GM21619 (cell line): Measurements from ENCODE around the gene PAPLN.
"Not testable (repeated sequence)": the region's sequence is repeated elsewhere in the genome, so short reads cannot be mapped to it uniquely, and the experiment has no call there.

ENCODE experiments used
- ATAC-seq: cut with Tn5 transposase; IDR thresholded peaks from one replicate; pipeline ENCODE4 v1.9.1; 2021; ENCODE audit not compliant: unreplicated experiment

The PAPLN gene

GRCh38 chr14:73237219-73237785 is at the start of gene PAPLN:
Gene PAPLN (plus strand): TSS chr14:73237506. CDS start chr14:73239779, 2,273 bp downstream.
- no peak for ATAC-seq

- ATAC-seq, result no peak
Observed at GRCh38 chr14:73188501-73188911, 48.8 kb upstream of the PAPLN start.

GRCh38 chr14:73189651-73190050 is 47.7 kb upstream of the PAPLN start:
- no peak for ATAC-seq

- no peak for ATAC-seq
Observed at GRCh38 chr14:73191441-73191840, 45.9 kb upstream of the PAPLN start.

GRCh38 chr14:73194306-73194705 is 43.0 kb upstream of the PAPLN start:
- not testable (repeated sequence) for ATAC-seq

- no peak for ATAC-seq
Observed at GRCh38 chr14:73198253-73198652, 39.1 kb upstream of the PAPLN start.

GRCh38 chr14:73203527-73203926 is 33.8 kb upstream of the PAPLN start:
- no peak for ATAC-seq

- no peak for ATAC-seq
Observed at GRCh38 chr14:73207615-73208014, 29.7 kb upstream of the PAPLN start.

GRCh38 chr14:73208390-73208789 is 28.9 kb upstream of the PAPLN start:
- ATAC-seq, result no peak

GRCh38 chr14:73208846-73209245 is 28.5 kb upstream of the PAPLN start:
- ATAC-seq, result no peak

- ATAC-seq, result no peak
Observed at GRCh38 chr14:73209953-73210352, 27.4 kb upstream of the PAPLN start.

GRCh38 chr14:73211251-73212040 is 25.9 kb upstream of the PAPLN start:
- ATAC-seq, result no peak

GRCh38 chr14:73216030-73216429 is 21.3 kb upstream of the PAPLN start:
- ATAC-seq, result no peak

GRCh38 chr14:73217411-73217810 is 19.9 kb upstream of the PAPLN start:
- ATAC-seq, result no peak

GRCh38 chr14:73220061-73220460 is 17.2 kb upstream of the PAPLN start:
- ATAC-seq, result no peak

- ATAC-seq, result no peak
Observed at GRCh38 chr14:73220634-73221033, 16.7 kb upstream of the PAPLN start.

GRCh38 chr14:73221945-73222344 is 15.4 kb upstream of the PAPLN start:
- ATAC-seq, result no peak

GRCh38 chr14:73223049-73223448 is 14.3 kb upstream of the PAPLN start:
- no peak for ATAC-seq

GRCh38 chr14:73225496-73225895 is 11.8 kb upstream of the PAPLN start:
- ATAC-seq, result no peak

GRCh38 chr14:73227812-73228781 is 9.2 kb upstream of the PAPLN start:
- no peak for ATAC-seq

GRCh38 chr14:73230051-73230450 is 7.3 kb upstream of the PAPLN start:
- no peak for ATAC-seq
